Neural progenitor cell (in vitro differentiated cells): ENCODE results near the gene TMEM248.
"Not testable (repeated sequence)": the region's sequence is repeated elsewhere in the genome, so short reads cannot be mapped to it uniquely, and the experiment has no call there.

Experiments
- EZH2 ChIP-seq: fragments of 200-600 bp; sonication (generic); IDR thresholded peaks from 2 replicates; pipeline ENCODE4 v1.6.1; 2017; ENCODE audit warnings: antibody characterized with exemption, mild to moderate bottlenecking, moderate library complexity
- TF ChIP-seq, protein P1 (sequence below): fragments of 200-600 bp; sonication (generic); IDR thresholded peaks from 2 replicates; pipeline ENCODE4 v1.5.1; 2017; ENCODE audit warnings: antibody characterized with exemption, mild to moderate bottlenecking

DNA sequence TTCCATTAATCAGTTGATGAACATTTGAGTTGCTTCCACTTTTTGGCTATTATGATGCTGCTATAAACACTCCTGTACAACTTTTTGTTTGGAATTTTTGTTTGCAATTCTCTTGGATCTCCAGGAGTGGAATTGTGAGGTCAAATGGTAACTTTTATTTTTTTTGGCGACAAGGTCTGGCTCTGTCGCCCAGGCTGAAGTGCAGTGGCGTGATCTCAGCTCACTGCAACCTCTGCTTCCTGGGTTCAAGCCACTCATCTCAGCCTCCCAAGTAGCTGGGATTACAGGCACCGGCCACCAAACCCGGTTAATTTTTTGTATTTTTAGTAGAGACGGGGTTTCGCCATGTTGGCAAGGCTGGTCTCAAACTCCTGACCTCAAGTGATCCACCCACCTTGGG is 3.1 kb upstream of the TMEM248 start:
- TF ChIP-seq, protein P1, sequence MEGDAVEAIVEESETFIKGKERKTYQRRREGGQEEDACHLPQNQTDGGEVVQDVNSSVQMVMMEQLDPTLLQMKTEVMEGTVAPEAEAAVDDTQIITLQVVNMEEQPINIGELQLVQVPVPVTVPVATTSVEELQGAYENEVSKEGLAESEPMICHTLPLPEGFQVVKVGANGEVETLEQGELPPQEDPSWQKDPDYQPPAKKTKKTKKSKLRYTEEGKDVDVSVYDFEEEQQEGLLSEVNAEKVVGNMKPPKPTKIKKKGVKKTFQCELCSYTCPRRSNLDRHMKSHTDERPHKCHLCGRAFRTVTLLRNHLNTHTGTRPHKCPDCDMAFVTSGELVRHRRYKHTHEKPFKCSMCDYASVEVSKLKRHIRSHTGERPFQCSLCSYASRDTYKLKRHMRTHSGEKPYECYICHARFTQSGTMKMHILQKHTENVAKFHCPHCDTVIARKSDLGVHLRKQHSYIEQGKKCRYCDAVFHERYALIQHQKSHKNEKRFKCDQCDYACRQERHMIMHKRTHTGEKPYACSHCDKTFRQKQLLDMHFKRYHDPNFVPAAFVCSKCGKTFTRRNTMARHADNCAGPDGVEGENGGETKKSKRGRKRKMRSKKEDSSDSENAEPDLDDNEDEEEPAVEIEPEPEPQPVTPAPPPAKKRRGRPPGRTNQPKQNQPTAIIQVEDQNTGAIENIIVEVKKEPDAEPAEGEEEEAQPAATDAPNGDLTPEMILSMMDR, result not testable (repeated sequence)
- not testable (repeated sequence) for TF ChIP-seq EZH2
